Psoas muscle (tissue), 8 donors: Measurements from ENCODE around the gene TTLL10. TPM values are rescaled to one million over a fixed set of nuclear protein-coding genes. Genes with fewer than 3 reads are reported as not detected.

Source experiments
- ATAC-seq, 4 donors: fragments of 200-7000 bp; cut with Tn5 transposase; one replicate each; pipeline ENCODE4 v1.9.1; 2020; ENCODE audit warnings: moderate library complexity in 3 of 4, mild to moderate bottlenecking in 2 of 4
- DNase-seq, 2 donors: peaks; one replicate each; pipeline ENCODE4 v3.0.0-alpha.2; 2020
- H3K27ac ChIP-seq: fragments of 200-600 bp; one replicate; pipeline ENCODE4 v1.8.0; 2022
- H3K27me3 ChIP-seq, 3 donors: fragments of 200-600 bp in 1 of 3; one replicate each; pipeline versions ENCODE4 v1.6.1 to v1.8.0; 2013 to 2022; ENCODE audit warnings: low read length in 2 of 3, mild to moderate bottlenecking in 2 of 3, moderate library complexity in 1 of 3; ENCODE audit not compliant: insufficient read depth in 3 of 3
- H3K36me3 ChIP-seq, 2 donors: fragments of 200-600 bp in 1 of 2; one replicate each; pipeline versions ENCODE4 v1.6.1 to v1.8.0; 2013 to 2022; ENCODE audit warnings: low read depth in 1 of 2, mild to moderate bottlenecking in 1 of 2, moderate library complexity in 1 of 2; ENCODE audit not compliant: insufficient read depth in 1 of 2
- H3K4me1 ChIP-seq: fragments of 200-600 bp; one replicate; pipeline ENCODE4 v1.8.0; 2022
- H3K4me3 ChIP-seq: fragments of 200-600 bp; one replicate; pipeline ENCODE4 v1.8.0; 2022; ENCODE audit warnings: mild to moderate bottlenecking
- H3K9me3 ChIP-seq: fragments of 200-600 bp; one replicate; pipeline ENCODE4 v1.8.0; 2022
- CTCF ChIP-seq: fragments of 200-600 bp; IDR thresholded peaks from one replicate; pipeline ENCODE4 v1.8.0; 2022; ENCODE audit warnings: antibody characterized with exemption
- WGBS, 3 donors: extraction: QIAGEN DNeasy Blood & Tissue Kit; methylation state at CpG; one replicate each; pipeline versions ENCODE4 v1.1.6 to v1.1.7; 2013; 5-methylcytosine and 5-hydroxymethylcytosine counted together
- intact Hi-C, 2 donors: fragments of 100-400 bp; cut with DNase I; formaldehyde crosslinking; loops; one replicate each; pipeline versions ENCODE4 v1.11.0 to v1.14.2; 2022
- polyA plus RNA-seq, 3 donors: library from polyadenylated mRNA; stranded (reverse); fragments of 200-250 nt; gene quantifications; one replicate each; pipeline ENCODE4 v1.2.3, GENCODE V29; 2013
- total RNA-seq, 4 donors: library from RNA; stranded (reverse); fragmentation: NEBNext Ultra II Directional in 2 of 4; extraction: Animal tissue kit (Norgen Biotek cat#: 25700) in 2 of 4; gene quantifications; one replicate each; pipeline versions ENCODE4 v1.2.1 to v1.2.4, GENCODE V29; 2021 to 2023
- donor health status: healthy with polysubstance abuse.
- donor health status: DM: no; HTN: no; CAD: no; lungs with moderate emphysema.
- donor health status: Bipolar disorder and iron deficiency.
- donor health status: healthy.
- donor health status: DM: yes; HTN: yes; CAD: no.
- donor health status: DM: no; HTN: no; CAD: no.
- donor health status: DM: no; HTN: no; CAD: no.
- donor health status: DM: yes; HTN: yes; CAD: no.

TTLL10 gene
- total and polyA plus RNA-seq, 7 donors = 0.03 to 0.27 (median 0.10) TPM; not detected in 3

DNA sequence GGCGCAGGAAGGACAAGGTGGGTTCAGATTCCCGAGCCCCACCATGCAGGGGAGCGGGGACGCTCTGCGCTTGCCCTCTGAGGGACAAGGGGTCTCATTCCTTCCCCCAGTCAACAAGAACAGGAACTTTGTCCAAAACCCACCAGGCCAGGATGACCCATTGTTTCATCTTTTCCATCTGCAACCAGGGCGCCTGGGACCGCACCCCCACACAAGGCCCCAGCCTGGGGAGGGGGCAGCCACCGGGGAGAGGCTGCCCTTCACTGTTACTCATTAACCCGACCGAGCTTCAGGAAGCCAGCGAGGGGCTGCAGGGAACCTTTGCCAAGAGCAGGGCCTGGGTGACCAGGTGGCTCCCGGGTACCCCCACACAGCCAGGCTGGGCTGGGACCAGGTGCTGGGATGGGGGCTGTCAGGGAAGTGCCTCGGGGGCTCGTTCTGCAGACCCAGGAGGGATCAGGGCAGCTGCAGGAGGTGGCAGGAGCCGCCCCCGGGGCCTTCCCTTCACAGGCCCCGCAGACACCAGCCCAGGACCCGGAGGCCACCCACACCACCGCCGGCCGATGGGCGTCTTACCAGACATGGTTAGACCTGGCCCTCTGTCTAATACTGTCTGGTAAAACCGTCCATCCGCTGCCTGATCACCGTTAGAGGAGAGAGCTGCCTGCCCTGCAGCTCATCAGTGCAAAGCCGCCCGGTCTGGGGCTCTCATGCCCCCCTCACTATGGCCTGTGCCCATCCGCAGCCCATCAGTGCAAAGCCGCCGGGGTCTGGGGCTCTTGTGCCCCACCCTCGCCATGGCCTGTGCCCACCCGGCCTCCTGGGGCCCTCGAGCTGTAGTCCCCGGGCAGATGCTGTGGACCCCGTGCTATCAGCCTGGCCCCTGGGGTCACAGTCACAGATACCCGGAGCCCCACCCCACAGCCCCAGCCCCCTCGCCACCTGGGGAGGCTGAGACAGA is 4.9 kb upstream of the TTLL10 start:
- Histone ChIP-seq H3K36me3 (no peaks in the 10 kb centered on the region), H3K4me3 (no peak overlapping the region), H3K27me3 (peaks cover 0 to 69% (median 16%) of the 10 kb centered on the region in 3 donors), H3K4me1 (peaks cover 9% of the 10 kb centered on the region), H3K9me3 (no peaks in the 10 kb centered on the region), H3K27ac (no peak overlapping the region)
- 80 to 82% (median 81%) methylated on average over 35 to 37 of the region's 37 CpGs for WGBS, 3 donors
- no peak for ATAC-seq
- peak; percentile 9 to 40 for DNase-seq
- no peak for TF ChIP-seq CTCF
- intact Hi-C loops = no loop called here

DNA sequence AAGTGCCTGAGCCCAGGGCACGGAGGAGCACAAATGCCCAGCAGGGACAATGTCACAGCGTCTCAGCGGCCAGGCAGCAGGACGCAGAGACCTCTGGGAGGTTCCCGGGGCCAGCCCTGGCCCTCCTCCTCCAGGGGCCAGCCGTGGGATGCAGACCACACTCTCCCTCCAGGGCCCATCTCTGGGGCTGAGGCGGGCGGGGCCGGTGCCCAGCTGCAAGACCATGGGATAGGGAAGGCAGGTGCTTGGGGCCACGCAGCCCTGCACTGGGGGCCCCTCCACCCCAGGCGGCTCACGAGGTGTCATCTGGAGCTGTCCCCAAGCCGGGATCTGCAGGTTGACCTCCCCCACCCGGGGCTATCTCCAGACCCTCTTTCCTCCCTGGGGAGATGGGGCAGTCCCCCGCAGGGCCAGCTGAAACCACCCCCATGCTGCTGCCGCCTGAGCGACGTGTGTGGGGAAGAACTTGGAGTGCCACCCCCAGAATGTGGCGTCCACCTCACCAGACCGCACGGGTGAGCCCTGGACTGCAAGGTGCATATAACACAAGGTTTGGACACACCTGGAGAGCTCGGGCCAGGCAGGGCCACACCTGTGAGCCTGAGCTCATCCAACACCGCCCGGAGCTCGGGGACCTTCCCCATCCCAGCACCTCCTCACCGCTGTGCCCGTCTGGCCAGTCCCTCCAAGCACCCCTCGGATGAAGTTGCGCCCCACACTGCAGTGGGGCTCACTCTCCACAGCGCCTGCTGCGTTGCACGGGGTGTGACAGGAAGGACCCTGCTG is 4.1 kb upstream of the TTLL10 start:
- Histone ChIP-seq H3K27ac (no peak overlapping the region), H3K4me1 (peaks cover 9% of the 10 kb centered on the region), H3K36me3 (no peaks in the 10 kb centered on the region), H3K27me3 (peaks cover 0 to 78% (median 16%) of the 10 kb centered on the region in 3 donors), H3K4me3 (no peak overlapping the region), H3K9me3 (no peaks in the 10 kb centered on the region)
- no peak for ATAC-seq
- WGBS, 3 donors = 62 to 74% (median 67%) methylated on average over 27 to 32 of the region's 32 CpGs
- peak in 1 of 2 donors; percentile 53 for DNase-seq
- intact Hi-C loops = no loop called here
- no peak for TF ChIP-seq CTCF

DNA sequence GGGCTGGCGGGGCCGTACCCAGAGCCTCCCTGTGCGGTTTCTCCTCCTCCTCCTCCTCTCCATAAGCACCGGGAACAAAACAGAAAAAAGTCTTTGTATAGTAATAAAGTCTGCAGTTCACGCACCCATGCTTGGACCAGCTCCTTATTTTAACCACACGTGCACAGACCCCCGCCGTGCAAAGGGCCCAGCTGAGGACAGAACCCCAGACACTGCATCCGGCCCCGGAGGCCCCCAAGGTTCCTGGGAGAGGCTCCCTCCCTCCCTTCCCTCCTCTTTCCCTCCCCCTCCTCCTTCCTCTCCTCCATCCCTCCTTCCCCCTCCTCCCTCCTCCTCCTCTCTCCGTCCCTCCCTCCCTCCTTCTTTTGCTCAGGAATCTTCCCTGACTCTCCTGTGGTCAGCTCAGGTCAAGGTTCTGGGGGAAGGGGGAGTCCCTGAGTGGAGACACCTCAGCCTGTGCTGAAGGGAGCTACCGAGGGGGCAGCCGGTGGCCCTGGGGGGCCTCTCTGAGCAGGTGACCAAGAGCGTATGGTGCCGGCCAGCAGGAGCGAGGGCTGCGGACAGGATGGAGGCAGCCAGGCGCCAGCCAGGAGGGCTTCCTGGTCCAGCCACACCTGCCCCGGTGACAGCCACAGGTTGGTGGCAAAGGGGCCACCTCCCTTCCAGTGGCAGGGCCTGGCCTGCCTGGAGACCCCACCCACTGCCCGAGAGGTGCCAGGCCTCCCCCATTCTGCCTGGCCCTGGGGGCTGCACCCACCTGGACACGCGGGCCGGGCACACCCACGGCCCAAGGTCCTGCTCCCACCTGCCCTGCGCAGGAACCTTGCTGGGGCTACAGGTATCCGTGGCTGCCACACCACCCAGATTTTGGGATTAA is 3.2 kb upstream of the TTLL10 start:
- Histone ChIP-seq H3K36me3 (no peaks in the 10 kb centered on the region), H3K27ac (no peak overlapping the region), H3K4me1 (peaks cover 8% of the 10 kb centered on the region), H3K27me3 (peaks cover 0 to 84% (median 16%) of the 10 kb centered on the region in 3 donors), H3K9me3 (no peaks in the 10 kb centered on the region), H3K4me3 (no peak overlapping the region)
- 56 to 60% (median 58%) methylated on average over 25 to 26 of the region's 26 CpGs for WGBS, 3 donors
- intact Hi-C loops = no loop called here
- ATAC-seq (no peak), DNase-seq (peak in 1 of 2 donors; percentile 50)
- TF ChIP-seq CTCF = no peak

DNA sequence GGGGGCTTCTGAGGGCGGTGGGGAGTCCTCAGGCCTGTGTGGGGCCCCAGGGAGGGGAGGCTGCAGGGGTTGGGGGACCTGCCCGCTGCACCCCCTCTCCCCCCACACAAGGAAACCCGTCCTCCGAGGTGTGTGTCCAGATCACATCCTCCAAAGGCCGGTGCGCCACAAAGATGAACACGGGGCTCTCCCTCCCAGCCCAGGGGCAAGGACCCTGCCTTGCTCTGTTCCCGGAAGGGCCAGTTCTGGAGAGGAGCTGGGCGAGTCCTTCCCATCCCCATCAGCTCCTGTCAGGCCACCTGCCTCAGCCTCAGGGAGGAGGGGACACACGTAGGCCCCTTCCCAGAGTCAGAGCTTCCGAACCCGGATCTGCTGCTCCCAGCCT is 2.5 kb upstream of the TTLL10 start:
- Histone ChIP-seq H3K27me3 (peaks cover 0 to 80% (median 16%) of the 10 kb centered on the region in 3 donors), H3K36me3 (no peaks in the 10 kb centered on the region), H3K27ac (no peak overlapping the region), H3K9me3 (no peaks in the 10 kb centered on the region), H3K4me3 (no peak overlapping the region), H3K4me1 (peaks cover 1% of the 10 kb centered on the region)
- peak; percentile 9 to 41 for DNase-seq
- WGBS, 3 donors = 72 to 73% (median 72%) methylated on average over 12 of the region's 12 CpGs
- intact Hi-C loops = no loop called here
- no peak for TF ChIP-seq CTCF
- no peak for ATAC-seq
